ENCODE results near the gene ARL15. TPM values are rescaled to one million over a fixed set of nuclear protein-coding genes. Genes with fewer than 3 reads are reported as not detected.

ARL15 gene
- total RNA-seq, 1 experiment from 2014 or later: 6.9 TPM

DNA sequence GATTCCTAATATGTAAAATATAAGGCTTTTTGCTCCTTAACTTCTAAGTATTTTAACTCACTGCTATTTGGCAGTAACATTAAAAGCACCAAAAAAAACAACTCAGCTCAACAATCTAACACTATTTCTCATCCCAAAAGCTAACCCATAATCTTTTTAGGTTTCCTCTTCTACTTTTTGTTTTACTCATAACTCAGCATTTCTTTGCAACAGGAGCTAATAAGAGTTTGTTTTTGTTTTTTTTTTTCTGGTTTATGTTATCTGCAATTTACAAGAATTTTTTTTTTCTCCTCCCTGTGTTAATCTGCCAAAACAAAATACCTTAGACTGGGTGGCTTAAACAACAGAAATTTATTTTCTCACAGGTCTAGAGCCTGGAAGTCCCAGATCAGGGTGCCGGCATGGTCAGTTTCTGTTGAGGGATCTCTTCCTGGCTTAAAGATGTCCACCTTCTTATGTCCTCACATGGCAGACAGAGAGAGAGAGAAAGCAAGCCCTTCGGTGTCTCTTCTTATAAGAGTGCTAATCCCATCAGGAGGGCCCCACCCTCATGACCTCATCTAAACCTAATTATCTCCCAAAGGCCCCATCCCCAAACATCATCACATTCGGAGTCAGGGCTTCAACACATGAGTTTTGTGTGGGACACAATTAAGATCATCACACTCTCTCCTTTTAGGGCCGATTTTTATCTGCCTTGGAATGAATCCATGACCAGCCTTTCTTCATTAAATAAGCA, 31.2 kb downstream of the ARL15 start:
- no peak overlapping the region for H3K27ac ChIP-seq (ENCODE audit: low read length)
- TF ChIP-seq EZH2 (IDR thresholded peaks at IDR 0.05; ENCODE audit: low read length, unreplicated experiment) (no peak), EZH2phosphoT487 (IDR thresholded peaks at IDR 0.05; ENCODE audit: borderline replicate concordance, low read length) (no peak)
- TF ChIP-seq, protein P1, sequence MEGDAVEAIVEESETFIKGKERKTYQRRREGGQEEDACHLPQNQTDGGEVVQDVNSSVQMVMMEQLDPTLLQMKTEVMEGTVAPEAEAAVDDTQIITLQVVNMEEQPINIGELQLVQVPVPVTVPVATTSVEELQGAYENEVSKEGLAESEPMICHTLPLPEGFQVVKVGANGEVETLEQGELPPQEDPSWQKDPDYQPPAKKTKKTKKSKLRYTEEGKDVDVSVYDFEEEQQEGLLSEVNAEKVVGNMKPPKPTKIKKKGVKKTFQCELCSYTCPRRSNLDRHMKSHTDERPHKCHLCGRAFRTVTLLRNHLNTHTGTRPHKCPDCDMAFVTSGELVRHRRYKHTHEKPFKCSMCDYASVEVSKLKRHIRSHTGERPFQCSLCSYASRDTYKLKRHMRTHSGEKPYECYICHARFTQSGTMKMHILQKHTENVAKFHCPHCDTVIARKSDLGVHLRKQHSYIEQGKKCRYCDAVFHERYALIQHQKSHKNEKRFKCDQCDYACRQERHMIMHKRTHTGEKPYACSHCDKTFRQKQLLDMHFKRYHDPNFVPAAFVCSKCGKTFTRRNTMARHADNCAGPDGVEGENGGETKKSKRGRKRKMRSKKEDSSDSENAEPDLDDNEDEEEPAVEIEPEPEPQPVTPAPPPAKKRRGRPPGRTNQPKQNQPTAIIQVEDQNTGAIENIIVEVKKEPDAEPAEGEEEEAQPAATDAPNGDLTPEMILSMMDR (conservative IDR thresholded peaks at IDR 0.05; ENCODE audit: low read depth, low read length): no peak
- no peak overlapping the region for H3K9ac ChIP-seq (ENCODE audit: low read length)
- no peaks in the 10 kb centered on the region for H3K4me1 ChIP-seq (ENCODE audit: insufficient read depth, low read length)
- POLR2A ChIA-PET (ENCODE audit: unreplicated experiment): interaction anchor here (0.6 kb wide), 1 partner anchor 429 kb away, joined by 5 read pairs; no protein-coding TSS in a partner anchor
- H3K4me2 ChIP-seq (ENCODE audit: low read length): no peak overlapping the region
- no peaks in the 10 kb centered on the region for H3K27me3 ChIP-seq (ENCODE audit: low read length)
- no peak overlapping the region for H3K4me3 ChIP-seq (ENCODE audit: low read length)
- no peaks in the 10 kb centered on the region for H3K9me2 ChIP-seq (replicated peaks; ENCODE audit: low read length)
- H3K79me2 ChIP-seq (ENCODE audit: low read length): no peaks in the 10 kb centered on the region
- CTCF ChIA-PET: no interaction called here
- BruUV-seq (replicated peaks): no TSS peak
- H3K36me3 ChIP-seq (ENCODE audit: low read depth, low read length): no peaks in the 10 kb centered on the region
- no peak overlapping the region for H2AFZ ChIP-seq (ENCODE audit: low read length)
- no peaks in the 10 kb centered on the region for H4K20me1 ChIP-seq (ENCODE audit: low read length)
- H3K9me3 ChIP-seq (ENCODE audit: low read length): no peaks in the 10 kb centered on the region
- intact Hi-C loops (cut with micrococcal nuclease): no loop called here
- DNase-seq (no peak), ATAC-seq (no peak)
- no peaks in the 10 kb centered on the region for H3F3A ChIP-seq (ENCODE audit: low read length, unreplicated experiment)

DNA sequence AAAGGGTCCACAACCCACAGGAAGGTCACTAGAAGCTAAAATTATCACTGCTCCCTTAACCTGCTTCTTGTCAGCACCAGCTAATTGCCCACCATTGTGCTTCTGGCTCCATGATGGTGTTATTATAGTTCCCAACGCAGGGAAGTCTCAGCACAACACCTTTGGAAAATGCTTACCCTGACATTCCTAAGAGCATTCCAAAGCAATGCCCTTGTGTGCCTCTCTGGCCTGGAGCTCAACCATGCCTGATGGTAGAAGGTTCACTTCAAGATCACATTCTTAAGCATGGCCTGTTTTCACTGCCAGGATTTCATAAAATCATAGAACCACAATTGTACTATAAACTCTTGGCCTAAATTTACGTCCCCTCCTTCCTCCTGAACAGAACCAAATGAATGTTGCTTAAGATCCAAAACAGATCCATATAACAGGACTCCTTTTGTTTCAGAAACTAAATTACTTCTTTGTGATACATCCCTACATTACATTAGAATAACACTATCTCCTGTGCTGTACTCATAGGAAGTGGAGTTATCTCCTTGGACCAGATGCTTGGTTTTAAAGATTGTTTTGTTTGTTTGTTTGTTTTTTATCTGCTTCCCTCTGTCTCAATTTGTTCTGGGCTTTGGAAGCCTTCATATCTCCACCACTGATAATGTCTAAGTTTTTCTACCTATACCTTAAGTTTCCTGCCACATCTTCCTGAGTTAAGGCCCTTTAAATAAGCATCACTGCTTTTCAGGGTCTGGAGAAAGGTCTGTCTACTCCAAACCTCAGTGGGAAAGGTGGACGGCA, 32.1 kb downstream of the ARL15 start:
- DNase-seq (no peak), ATAC-seq (no peak)
- Histone ChIP-seq H3K27me3 (ENCODE audit: low read length) (no peaks in the 10 kb centered on the region), H3K79me2 (ENCODE audit: low read length) (no peaks in the 10 kb centered on the region), H2AFZ (ENCODE audit: low read length) (no peak overlapping the region), H3F3A (ENCODE audit: low read length, unreplicated experiment) (no peaks in the 10 kb centered on the region), H3K4me3 (ENCODE audit: low read length) (no peak overlapping the region), H3K27ac (ENCODE audit: low read length) (no peak overlapping the region), H3K9me2 (replicated peaks; ENCODE audit: low read length) (no peaks in the 10 kb centered on the region), H3K4me2 (ENCODE audit: low read length) (no peak overlapping the region), H3K9me3 (ENCODE audit: low read length) (no peaks in the 10 kb centered on the region), H3K4me1 (ENCODE audit: insufficient read depth, low read length) (no peaks in the 10 kb centered on the region), H4K20me1 (ENCODE audit: low read length) (no peaks in the 10 kb centered on the region), H3K9ac (ENCODE audit: low read length) (no peak overlapping the region), H3K36me3 (ENCODE audit: low read depth, low read length) (no peaks in the 10 kb centered on the region)
- TF ChIP-seq EZH2 (IDR thresholded peaks at IDR 0.05; ENCODE audit: low read length, unreplicated experiment): no peak
- TF ChIP-seq EZH2phosphoT487 (IDR thresholded peaks at IDR 0.05; ENCODE audit: borderline replicate concordance, low read length): no peak
- TF ChIP-seq, protein P1 (conservative IDR thresholded peaks at IDR 0.05; ENCODE audit: low read depth, low read length): no peak
- BruUV-seq (replicated peaks): no TSS peak
- POLR2A ChIA-PET (ENCODE audit: unreplicated experiment): interaction anchor here (0.6 kb wide), 1 partner anchor 192 kb away, joined by 3 read pairs; no protein-coding TSS in a partner anchor
- CTCF ChIA-PET: no interaction called here
- intact Hi-C loops (cut with micrococcal nuclease): no loop called here

DNA sequence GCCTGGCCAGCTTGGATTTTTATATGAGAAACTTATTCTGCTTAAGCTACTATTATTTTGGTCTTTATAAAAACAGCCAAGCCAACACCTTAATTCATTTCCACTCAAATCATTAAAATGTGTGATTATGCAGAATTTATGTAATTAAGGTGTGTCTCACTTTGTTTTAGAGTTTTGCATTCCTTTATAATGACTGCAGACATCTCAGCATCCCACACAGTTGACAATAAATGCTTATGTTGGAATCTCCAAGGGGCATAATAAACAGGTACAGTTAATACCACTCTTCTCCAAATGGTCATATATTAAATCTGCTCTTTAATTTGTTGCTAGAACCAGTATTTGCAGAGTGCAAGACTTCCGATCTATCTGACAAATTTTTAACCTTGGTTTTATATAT, 34.3 kb downstream of the ARL15 start:
- Histone ChIP-seq H4K20me1 (ENCODE audit: low read length) (no peaks in the 10 kb centered on the region), H3K4me3 (ENCODE audit: low read length) (no peak overlapping the region), H3K4me2 (ENCODE audit: low read length) (no peak overlapping the region), H3K4me1 (ENCODE audit: insufficient read depth, low read length) (no peaks in the 10 kb centered on the region), H3K9me2 (replicated peaks; ENCODE audit: low read length) (no peaks in the 10 kb centered on the region), H3K9ac (ENCODE audit: low read length) (no peak overlapping the region), H2AFZ (ENCODE audit: low read length) (no peak overlapping the region), H3K36me3 (ENCODE audit: low read depth, low read length) (no peaks in the 10 kb centered on the region), H3K79me2 (ENCODE audit: low read length) (no peaks in the 10 kb centered on the region), H3F3A (ENCODE audit: low read length, unreplicated experiment) (no peaks in the 10 kb centered on the region), H3K27me3 (ENCODE audit: low read length) (no peaks in the 10 kb centered on the region), H3K27ac (ENCODE audit: low read length) (no peak overlapping the region), H3K9me3 (ENCODE audit: low read length) (no peaks in the 10 kb centered on the region)
- TF ChIP-seq EZH2phosphoT487 (IDR thresholded peaks at IDR 0.05; ENCODE audit: borderline replicate concordance, low read length) (no peak), EZH2 (IDR thresholded peaks at IDR 0.05; ENCODE audit: low read length, unreplicated experiment) (no peak)
- TF ChIP-seq, protein P1 (conservative IDR thresholded peaks at IDR 0.05; ENCODE audit: low read depth, low read length): no peak
- ChIA-PET CTCF (no interaction called here), POLR2A (ENCODE audit: unreplicated experiment) (no interaction called here)
- BruUV-seq (replicated peaks): no TSS peak
- intact Hi-C loops (cut with micrococcal nuclease): no loop called here
- ATAC-seq (no peak), DNase-seq (no peak)

Data from PC-3 (cell line).